IPS-18a (cell line): ENCODE measurements around the gene ABLIM1.

Source experiments
- H3K27ac ChIP-seq: one replicate; pipeline ENCODE4 v1.5.1; 2013; ENCODE audit warnings: low read length
- H3K27me3 ChIP-seq: one replicate; pipeline ENCODE4 v1.6.1; 2013; ENCODE audit warnings: mild to moderate bottlenecking, low read length; ENCODE audit not compliant: control insufficient read depth, insufficient read depth
- H3K36me3 ChIP-seq: one replicate; pipeline ENCODE4 v1.6.1; 2013; ENCODE audit warnings: low read depth, low read length; ENCODE audit not compliant: control insufficient read depth
- H3K4me1 ChIP-seq: one replicate; pipeline ENCODE4 v1.6.1; 2013; ENCODE audit warnings: low read depth, low read length; ENCODE audit not compliant: control insufficient read depth
- H3K4me3 ChIP-seq: one replicate; pipeline ENCODE4 v1.5.1; 2013; ENCODE audit warnings: low read length
- H3K9ac ChIP-seq: one replicate; pipeline ENCODE4 v1.6.1; 2013; ENCODE audit warnings: mild to moderate bottlenecking, low read length, moderate library complexity
- H3K9me3 ChIP-seq: one replicate; pipeline ENCODE4 v1.6.1; 2013; ENCODE audit warnings: low read depth, low read length; ENCODE audit not compliant: control insufficient read depth

The ABLIM1 gene

GRCh38 chr10:114477285-114477684, 180.8 kb downstream of the ABLIM1 start:
- peaks cover 10% of the 10 kb centered on the region for H3K4me1 ChIP-seq
- no peak overlapping the region for H3K9ac ChIP-seq
- no peaks in the 10 kb centered on the region for H3K9me3 ChIP-seq
- no peaks in the 10 kb centered on the region for H3K36me3 ChIP-seq
- no peaks in the 10 kb centered on the region for H3K27me3 ChIP-seq
- H3K27ac ChIP-seq, result no peak overlapping the region
- no peak overlapping the region for H3K4me3 ChIP-seq

- Histone ChIP-seq H3K36me3 (no peaks in the 10 kb centered on the region), H3K27ac (no peak overlapping the region), H3K9ac (no peak overlapping the region), H3K27me3 (no peaks in the 10 kb centered on the region), H3K4me1 (peaks cover 10% of the 10 kb centered on the region), H3K4me3 (no peak overlapping the region), H3K9me3 (no peaks in the 10 kb centered on the region)
These were observed 183.1 kb downstream of the ABLIM1 start for GRCh38 chr10:114474989-114475388.

- Histone ChIP-seq H3K27ac (no peak overlapping the region), H3K36me3 (no peaks in the 10 kb centered on the region), H3K4me1 (peaks cover 10% of the 10 kb centered on the region), H3K9ac (no peak overlapping the region), H3K9me3 (no peaks in the 10 kb centered on the region), H3K27me3 (no peaks in the 10 kb centered on the region), H3K4me3 (no peak overlapping the region)
These were observed 184.3 kb downstream of the ABLIM1 start for GRCh38 chr10:114473776-114474175.

- Histone ChIP-seq H3K9ac (no peak overlapping the region), H3K36me3 (no peaks in the 10 kb centered on the region), H3K27me3 (no peaks in the 10 kb centered on the region), H3K4me1 (peaks cover 10% of the 10 kb centered on the region), H3K9me3 (no peaks in the 10 kb centered on the region), H3K27ac (no peak overlapping the region), H3K4me3 (no peak overlapping the region)
These were observed 185.2 kb downstream of the ABLIM1 start for GRCh38 chr10:114472877-114473253.

- Histone ChIP-seq H3K4me3 (no peak overlapping the region), H3K9ac (no peak overlapping the region), H3K4me1 (peaks cover 10% of the 10 kb centered on the region), H3K9me3 (no peaks in the 10 kb centered on the region), H3K27ac (no peak overlapping the region), H3K36me3 (no peaks in the 10 kb centered on the region), H3K27me3 (no peaks in the 10 kb centered on the region)
These were observed 185.9 kb downstream of the ABLIM1 start for GRCh38 chr10:114471906-114472876.

- H3K4me1 ChIP-seq, result peaks cover 10% of the 10 kb centered on the region
- no peak overlapping the region for H3K27ac ChIP-seq
- H3K36me3 ChIP-seq, result no peaks in the 10 kb centered on the region
- no peak overlapping the region for H3K4me3 ChIP-seq
- H3K9me3 ChIP-seq, result no peaks in the 10 kb centered on the region
- no peaks in the 10 kb centered on the region for H3K27me3 ChIP-seq
- H3K9ac ChIP-seq, result no peak overlapping the region
These were observed 186.8 kb downstream of the ABLIM1 start for GRCh38 chr10:114470956-114471905.

GRCh38 chr10:114470361-114470760, 187.7 kb downstream of the ABLIM1 start:
- Histone ChIP-seq H3K9me3 (no peaks in the 10 kb centered on the region), H3K4me1 (peaks cover 10% of the 10 kb centered on the region), H3K27me3 (no peaks in the 10 kb centered on the region), H3K36me3 (no peaks in the 10 kb centered on the region), H3K4me3 (no peak overlapping the region), H3K9ac (no peak overlapping the region), H3K27ac (no peak overlapping the region)

- no peaks in the 10 kb centered on the region for H3K36me3 ChIP-seq
- no peaks in the 10 kb centered on the region for H3K9me3 ChIP-seq
- H3K9ac ChIP-seq, result no peak overlapping the region
- no peaks in the 10 kb centered on the region for H3K4me1 ChIP-seq
- no peak overlapping the region for H3K4me3 ChIP-seq
- no peaks in the 10 kb centered on the region for H3K27me3 ChIP-seq
- H3K27ac ChIP-seq, result no peak overlapping the region
These were observed 199.1 kb downstream of the ABLIM1 start for GRCh38 chr10:114458955-114459354.

GRCh38 chr10:114458216-114458920, 199.7 kb downstream of the ABLIM1 start:
- Histone ChIP-seq H3K9ac (no peak overlapping the region), H3K4me1 (no peaks in the 10 kb centered on the region)

GRCh38 chr10:114453576-114453975, 204.5 kb downstream of the ABLIM1 start:
- H3K27ac ChIP-seq, result no peak overlapping the region
- H3K4me1 ChIP-seq, result peaks cover 10% of the 10 kb centered on the region
- H3K9me3 ChIP-seq, result no peaks in the 10 kb centered on the region
- no peaks in the 10 kb centered on the region for H3K36me3 ChIP-seq
- no peaks in the 10 kb centered on the region for H3K27me3 ChIP-seq
- no peak overlapping the region for H3K9ac ChIP-seq
- no peak overlapping the region for H3K4me3 ChIP-seq

More at GRCh38 chr10:114458216-114458920, 199.7 kb downstream of the ABLIM1 start:
- no peaks in the 10 kb centered on the region for H3K9me3 ChIP-seq
- no peaks in the 10 kb centered on the region for H3K27me3 ChIP-seq
- H3K36me3 ChIP-seq, result no peaks in the 10 kb centered on the region
- H3K4me3 ChIP-seq, result no peak overlapping the region
- no peak overlapping the region for H3K27ac ChIP-seq

GRCh38 chr10:114448897-114449296, 209.2 kb downstream of the ABLIM1 start:
- peaks cover 5% of the 10 kb centered on the region for H3K36me3 ChIP-seq
- peaks cover 10% of the 10 kb centered on the region for H3K4me1 ChIP-seq
- H3K27ac ChIP-seq, result no peak overlapping the region
- H3K27me3 ChIP-seq, result no peaks in the 10 kb centered on the region
- H3K9me3 ChIP-seq, result no peaks in the 10 kb centered on the region
- H3K9ac ChIP-seq, result no peak overlapping the region
- no peak overlapping the region for H3K4me3 ChIP-seq
